ENCODE results near the gene ARHGAP15. TPM values are rescaled to one million over a fixed set of nuclear protein-coding genes. Genes with fewer than 3 reads are reported as not detected.

Gene ARHGAP15
- total and polyA plus RNA-seq, 4 donors = 3.8 to 17.9 (median 13.2) TPM

GRCh38 chr2:143254110-143254509 is 124.9 kb downstream of the ARHGAP15 start:
- H3K9me3 ChIP-seq (ENCODE audit: control insufficient read depth in 4 of 4, low read length in 3 of 4) = no peaks in the 10 kb centered on the region
- no peak for TF ChIP-seq HNF4A (conservative IDR thresholded peaks at IDR 0.05)
- TF ChIP-seq MAX (IDR thresholded peaks at IDR 0.05) = no peak
- no peak for TF ChIP-seq SP1 (IDR thresholded peaks at IDR 0.05)
- TF ChIP-seq FOXA2 (IDR thresholded peaks at IDR 0.05) = no peak
- no peak for TF ChIP-seq RXRA (IDR thresholded peaks at IDR 0.05)
- no peak for TF ChIP-seq ZBTB33 (IDR thresholded peaks at IDR 0.05)
- H3K4me3 ChIP-seq (ENCODE audit: low read depth in 1 of 3, low read length in 3 of 3) = no peak overlapping the region
- no peaks in the 10 kb centered on the region for H3K4me1 ChIP-seq (ENCODE audit: control insufficient read depth in 4 of 4, insufficient read depth in 4 of 4, low read length in 3 of 4)
- no peak overlapping the region for H3K27ac ChIP-seq (ENCODE audit: low read depth in 1 of 2, low read length in 2 of 2)
- H3K9ac ChIP-seq (ENCODE audit: low read depth in 1 of 2, low read length in 2 of 2) = no peak overlapping the region
- H3K27me3 ChIP-seq (ENCODE audit: control insufficient read depth in 4 of 4, insufficient read depth in 4 of 4, low read length in 3 of 4) = no peaks in the 10 kb centered on the region
- no peaks in the 10 kb centered on the region for H3K36me3 ChIP-seq (ENCODE audit: control insufficient read depth in 4 of 4, insufficient read depth in 3 of 4, low read depth in 1 of 4, low read length in 3 of 4)
- DNase-seq (ENCODE audit: low spot score) = no peak
- 81% methylated on average over 1 of the region's 1 CpG for WGBS

- Histone ChIP-seq H3K4me1 (ENCODE audit: control insufficient read depth in 4 of 4, insufficient read depth in 4 of 4, low read length in 3 of 4) (peaks cover 0 to 3% (median 0%) of the 10 kb centered on the region in 4 donors), H3K36me3 (ENCODE audit: control insufficient read depth in 4 of 4, insufficient read depth in 3 of 4, low read depth in 1 of 4, low read length in 3 of 4) (no peaks in the 10 kb centered on the region), H3K27me3 (ENCODE audit: control insufficient read depth in 4 of 4, insufficient read depth in 4 of 4, low read length in 3 of 4) (no peaks in the 10 kb centered on the region), H3K4me3 (ENCODE audit: low read depth in 1 of 3, low read length in 3 of 3) (no peak overlapping the region), H3K9ac (ENCODE audit: low read depth in 1 of 2, low read length in 2 of 2) (no peak overlapping the region), H3K9me3 (ENCODE audit: control insufficient read depth in 4 of 4, low read length in 3 of 4) (no peaks in the 10 kb centered on the region), H3K27ac (ENCODE audit: low read depth in 1 of 2, low read length in 2 of 2) (no peak overlapping the region)
- WGBS = 84% methylated on average over 3 of the region's 3 CpGs
- DNase-seq (ENCODE audit: low spot score) = no peak
- TF ChIP-seq RAD21 (IDR thresholded peaks at IDR 0.05) (no peak), NR2F2 (IDR thresholded peaks at IDR 0.05) (no peak), FOXA1 (IDR thresholded peaks at IDR 0.05) (no peak), YY1 (IDR thresholded peaks at IDR 0.05) (no peak), GABPA (IDR thresholded peaks at IDR 0.05 in 1 of 2, conservative IDR thresholded peaks at IDR 0.05 in 1 of 2) (no peak), RXRA (IDR thresholded peaks at IDR 0.05) (no peak), ATF3 (IDR thresholded peaks at IDR 0.05) (no peak), TAF1 (conservative IDR thresholded peaks at IDR 0.05) (no peak), REST (IDR thresholded peaks at IDR 0.05) (no peak), JUND (IDR thresholded peaks at IDR 0.05) (no peak), HNF4A (conservative IDR thresholded peaks at IDR 0.05) (no peak), MAX (IDR thresholded peaks at IDR 0.05) (no peak), HNF4G (IDR thresholded peaks at IDR 0.05) (no peak), CTCF (IDR thresholded peaks at IDR 0.05; ENCODE audit: low read depth, low read length, missing input control) (no peak), ZBTB33 (IDR thresholded peaks at IDR 0.05) (no peak), SP1 (IDR thresholded peaks at IDR 0.05) (no peak), EGR1 (IDR thresholded peaks at IDR 0.05; ENCODE audit: low read depth in 2 of 2) (no peak), FOXA2 (IDR thresholded peaks at IDR 0.05) (no peak)
Observed at GRCh38 chr2:143255086-143255485, 125.9 kb downstream of the ARHGAP15 start.

Measured in liver (tissue), 9 donors.